AG08396 (cell line): ENCODE measurements around the gene FGFRL1.
A peak's percentile ranks its signal among the peaks of the same experiment; 100 is the strongest.
"Not testable (repeated sequence)": the region's sequence is repeated elsewhere in the genome, so short reads cannot be mapped to it uniquely, and the experiment has no call there.

Source experiments
- DNase-seq: peaks from one replicate; pipeline ENCODE4 v3.0.0; 2012; ENCODE audit warnings: low spot score, mixed read lengths

FGFRL1 gene

GRCh38 chr4:973431-974397 is 37.7 kb upstream of the FGFRL1 start, which contains the start of gene DGKQ:
Gene DGKQ, minus strand, starts transcription at chr4:973569. Its CDS starts 87 bp downstream, at chr4:973482.
- peak; percentile 100 for DNase-seq

DNA sequence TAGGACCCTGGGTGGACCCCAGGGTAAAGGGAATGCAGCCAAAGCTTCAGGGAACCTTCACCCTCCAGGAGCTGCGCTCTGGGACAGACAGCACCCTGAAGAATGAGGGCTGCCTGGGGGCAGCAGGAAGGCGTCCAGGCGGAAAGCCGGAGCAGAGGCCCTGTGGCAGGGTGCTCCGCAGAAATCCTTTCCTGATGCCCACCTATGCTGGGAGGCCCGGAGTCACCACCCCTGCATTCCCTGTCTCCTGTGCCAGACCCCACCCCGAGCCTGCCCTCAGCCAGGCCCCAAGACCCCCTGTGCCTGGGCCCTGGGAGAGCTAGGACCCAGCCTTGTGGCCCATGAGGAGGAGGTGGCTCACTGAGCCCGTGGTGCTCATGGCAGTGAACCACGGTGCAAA is 36.8 kb upstream of the FGFRL1 start:
- no peak for DNase-seq

- not testable (repeated sequence) for DNase-seq
These were observed 35.4 kb upstream of the FGFRL1 start for GRCh38 chr4:976016-976415.

DNA sequence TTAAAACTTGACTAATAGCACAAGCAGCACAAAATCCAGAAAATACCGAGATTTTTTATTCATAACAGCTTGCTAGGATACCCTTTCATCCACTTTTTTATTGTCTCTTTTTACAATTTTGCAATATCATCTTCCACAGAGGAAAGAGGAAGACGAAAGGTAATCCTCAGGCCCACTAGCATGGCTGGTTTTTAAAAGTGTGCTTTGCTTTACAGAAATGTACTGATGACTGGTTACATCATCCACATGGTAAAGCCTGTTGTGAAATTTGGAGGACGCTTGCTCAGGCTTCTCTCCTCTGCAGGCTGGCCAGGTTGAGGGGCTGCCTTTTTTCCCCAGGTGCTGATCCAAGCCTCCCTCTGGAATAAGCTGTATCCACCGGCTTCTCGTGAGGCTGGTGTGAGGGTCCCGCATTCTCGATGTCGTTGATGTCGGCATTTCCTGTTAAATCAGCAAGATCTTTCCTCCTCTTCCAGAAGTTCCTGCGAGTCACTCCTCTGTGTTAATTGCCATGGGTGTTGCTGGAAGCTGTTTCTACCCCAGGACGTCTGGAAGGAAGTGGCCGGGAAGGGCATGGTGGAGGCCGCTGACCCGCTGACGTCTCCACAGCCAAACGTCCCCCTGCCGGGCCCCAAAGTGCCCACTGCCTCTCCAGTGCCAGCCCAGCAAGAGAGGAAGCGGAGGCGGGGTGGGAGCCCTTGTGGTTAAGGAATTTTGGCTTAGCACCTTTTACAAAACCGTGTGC is 32.3 kb upstream of the FGFRL1 start:
- no peak for DNase-seq

- no peak for DNase-seq
These were observed 29.1 kb upstream of the FGFRL1 start for GRCh38 chr4:982291-982690.

- no peak for DNase-seq
These were observed 28.6 kb upstream of the FGFRL1 start for GRCh38 chr4:982814-983213.

DNA sequence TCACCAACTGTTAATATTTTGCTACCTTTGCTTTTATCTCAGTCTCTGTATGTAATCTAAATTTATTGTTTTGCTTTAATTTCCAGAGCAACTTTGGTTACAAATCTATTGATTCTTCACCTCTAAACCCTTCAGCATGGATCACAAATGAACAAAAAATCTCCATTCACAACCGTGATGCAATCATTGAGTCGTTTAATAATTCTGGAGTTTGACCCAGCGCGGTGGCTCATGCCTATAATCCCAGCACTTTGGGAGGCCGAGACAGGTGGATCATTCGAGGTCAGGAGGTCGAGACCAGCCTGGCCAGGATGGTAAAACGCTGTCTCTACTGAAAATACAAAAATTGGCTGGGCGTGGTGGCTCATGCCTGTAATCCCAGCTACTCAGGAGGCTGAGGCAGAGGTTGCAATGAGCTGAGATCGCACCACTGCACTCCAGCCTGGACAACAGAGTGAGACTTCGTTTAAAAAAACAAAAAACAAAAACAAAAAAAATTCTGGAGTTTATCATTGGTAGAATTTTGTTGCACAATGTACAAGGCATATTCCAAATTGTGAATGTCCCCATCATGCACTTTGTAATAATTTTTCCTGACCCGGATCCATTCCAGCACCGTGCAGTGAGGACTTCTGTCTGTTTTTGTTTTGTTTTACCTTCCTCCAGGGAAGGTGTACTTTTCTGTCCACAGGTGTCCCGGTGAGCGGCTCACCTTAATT is 26.9 kb upstream of the FGFRL1 start:
- no peak for DNase-seq

GRCh38 chr4:985123-985830 is 26.1 kb upstream of the FGFRL1 start:
- peak; percentile 80 for DNase-seq

- DNase-seq, result no peak
These were observed 25.0 kb upstream of the FGFRL1 start for GRCh38 chr4:986428-986878.

DNA sequence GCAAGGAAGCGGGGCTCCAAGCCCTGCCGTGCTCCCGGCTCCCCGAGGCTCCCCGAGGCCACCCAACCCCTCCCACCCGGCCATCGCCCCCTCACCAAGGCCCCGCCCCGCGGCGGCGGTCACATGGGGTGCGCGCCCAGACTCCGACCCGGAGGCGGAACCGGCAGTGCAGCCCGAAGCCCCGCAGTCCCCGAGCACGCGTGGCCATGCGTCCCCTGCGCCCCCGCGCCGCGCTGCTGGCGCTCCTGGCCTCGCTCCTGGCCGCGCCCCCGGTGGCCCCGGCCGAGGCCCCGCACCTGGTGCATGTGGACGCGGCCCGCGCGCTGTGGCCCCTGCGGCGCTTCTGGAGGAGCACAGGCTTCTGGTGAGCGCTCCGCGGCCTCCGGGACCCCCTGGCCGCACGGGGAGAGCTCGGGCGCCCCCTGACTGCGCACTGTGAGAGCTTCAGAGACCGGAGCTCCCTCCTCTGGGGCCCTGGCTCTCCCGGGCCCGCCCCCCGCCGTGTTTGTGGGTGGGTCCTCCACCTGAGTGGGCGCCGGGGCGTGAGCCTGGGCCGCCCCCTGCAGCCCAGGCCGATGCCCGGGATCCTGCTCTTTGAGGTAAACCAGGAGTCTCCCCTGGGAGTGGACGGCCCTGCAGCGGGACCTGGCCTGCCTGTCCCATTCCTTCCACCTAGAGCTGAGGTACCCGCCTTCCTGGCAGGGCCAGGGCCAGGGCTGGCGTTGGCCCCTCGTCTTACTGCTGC is 24.4 kb upstream of the FGFRL1 start, which contains the start of gene IDUA:
Gene IDUA (plus strand): TSS at position 166 of the 745 bp plus-strand sequence. CDS start 41 bp downstream, at position 207.
- peak; percentile 90 for DNase-seq

- DNase-seq, result peak; percentile 80
These were observed 23.6 kb upstream of the FGFRL1 start for GRCh38 chr4:987624-988513.

- DNase-seq, result no peak
These were observed 22.4 kb upstream of the FGFRL1 start for GRCh38 chr4:988726-989721.

- no peak for DNase-seq
These were observed 21.5 kb upstream of the FGFRL1 start for GRCh38 chr4:989722-990471.

DNA sequence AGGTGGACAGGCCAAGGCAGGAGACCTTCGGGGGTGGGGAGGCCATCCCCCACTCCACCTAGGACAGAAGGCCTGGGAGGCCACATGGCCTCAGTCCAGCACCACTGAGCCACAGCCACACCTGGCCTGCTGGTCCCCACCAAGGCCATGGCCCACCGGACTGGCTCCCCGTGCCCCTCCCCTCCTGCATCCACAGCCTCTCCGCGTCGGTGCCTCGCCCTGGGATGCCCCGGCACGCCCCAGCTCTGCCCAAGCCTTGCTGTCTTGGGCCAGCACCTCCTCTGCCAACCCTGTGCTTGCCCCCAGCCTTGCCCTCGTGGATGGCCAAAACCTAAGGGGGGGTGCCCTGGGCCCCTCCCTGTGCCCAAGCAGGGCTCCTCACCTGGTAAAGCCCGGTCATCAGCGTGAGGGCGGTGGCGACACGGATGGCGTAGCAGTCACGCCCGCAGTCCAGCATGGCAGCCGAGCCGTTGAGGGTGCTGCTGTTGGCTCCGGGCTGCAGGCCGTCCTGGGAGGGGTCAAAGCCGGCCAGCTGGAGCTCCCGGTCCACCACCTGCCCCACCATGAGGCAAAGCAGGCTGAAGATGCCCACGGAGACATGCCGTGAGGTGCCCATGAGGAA is 20.6 kb upstream of the FGFRL1 start:
- DNase-seq, result no peak

DNA sequence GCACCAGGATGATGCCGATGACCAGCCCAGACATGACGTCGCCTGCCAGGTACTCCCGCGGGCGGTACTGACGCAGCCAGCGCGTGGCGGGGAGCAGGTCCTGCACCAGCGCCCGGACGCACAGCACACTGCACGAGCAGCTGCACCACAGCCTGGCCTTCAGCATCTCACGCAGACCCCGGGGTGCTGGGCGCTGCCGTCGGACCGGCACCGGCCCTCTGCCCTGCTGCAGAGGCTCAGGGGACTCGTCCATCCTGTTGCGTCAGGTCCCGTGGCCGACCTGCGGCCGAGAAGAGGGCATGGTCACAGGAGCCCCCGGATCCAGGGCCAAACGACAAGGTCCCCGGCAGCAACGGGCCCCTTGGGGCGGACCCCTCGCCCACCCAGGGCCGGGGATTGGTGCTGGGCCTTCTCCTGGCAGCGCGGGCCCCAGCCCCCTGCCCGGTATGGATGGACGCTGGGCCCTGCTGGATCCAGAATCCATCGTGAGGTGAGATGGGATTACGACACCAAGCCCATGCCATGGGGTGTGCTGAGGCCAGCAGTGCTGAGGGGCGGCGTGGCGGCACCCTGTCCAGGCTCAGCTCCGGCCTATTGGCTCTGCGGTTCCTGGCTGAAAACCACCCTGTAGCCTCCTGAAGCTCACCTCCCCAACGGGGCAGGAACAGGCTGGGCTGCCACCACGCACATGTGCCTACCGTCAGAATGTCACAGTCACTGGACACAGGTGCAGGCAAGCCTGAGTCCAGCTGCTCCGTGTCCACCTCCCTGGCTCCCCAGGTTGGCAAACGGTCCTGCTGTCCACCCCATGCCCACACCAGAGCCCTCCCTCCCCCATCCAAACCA is 19.8 kb upstream of the FGFRL1 start:
- no peak for DNase-seq
